ENCODE measurements around the gene AIF1L.

AIF1L gene

DNA sequence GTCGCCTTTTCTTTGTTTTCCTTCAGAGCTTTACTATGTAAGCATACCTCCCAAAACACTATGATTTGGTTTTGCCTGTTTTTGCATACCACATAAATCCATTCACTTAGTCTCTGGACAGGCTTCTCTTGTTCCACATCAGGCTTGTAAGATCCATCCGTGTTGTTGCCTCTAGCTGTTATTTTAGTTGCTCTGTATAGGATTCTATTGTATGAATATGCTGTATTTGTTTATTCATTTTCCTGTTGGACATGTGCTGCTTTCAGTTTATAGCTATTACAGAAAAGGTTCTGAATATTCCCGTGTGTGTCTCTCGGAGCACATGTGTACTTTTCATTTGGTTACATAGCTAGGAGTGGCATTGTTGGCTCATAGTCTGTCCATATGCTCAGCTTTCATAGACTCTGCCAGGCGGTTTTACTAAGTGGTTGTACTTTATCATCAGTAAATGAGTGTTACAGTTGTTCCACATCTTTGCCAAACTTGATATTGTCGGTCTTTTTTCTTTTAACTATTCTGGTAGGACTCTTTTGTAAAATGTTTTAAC, 70.9 kb downstream of the AIF1L start:
- no peak for DNase-seq (ENCODE audit: low spot score)

DNA sequence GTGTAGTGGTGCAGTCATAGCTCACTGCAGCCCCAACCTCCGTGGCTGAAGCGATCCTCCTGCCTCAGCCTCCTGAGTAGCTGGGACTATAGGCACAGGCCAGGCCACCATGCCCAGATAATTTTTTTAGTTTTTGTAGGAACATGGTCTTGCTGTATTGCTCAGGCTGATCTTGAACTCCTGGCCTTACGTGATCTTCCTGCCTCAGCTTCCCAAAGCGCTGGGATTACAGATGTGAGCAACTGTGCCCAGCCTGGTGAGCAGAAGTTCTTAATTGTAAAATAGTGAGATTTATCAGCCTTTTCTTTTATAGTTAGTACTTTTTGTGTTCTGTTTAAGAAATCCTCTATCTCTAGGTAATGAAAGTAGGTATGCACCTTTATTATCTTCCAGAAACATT, 71.6 kb downstream of the AIF1L start:
- no peak for DNase-seq (ENCODE audit: low spot score)

DNA sequence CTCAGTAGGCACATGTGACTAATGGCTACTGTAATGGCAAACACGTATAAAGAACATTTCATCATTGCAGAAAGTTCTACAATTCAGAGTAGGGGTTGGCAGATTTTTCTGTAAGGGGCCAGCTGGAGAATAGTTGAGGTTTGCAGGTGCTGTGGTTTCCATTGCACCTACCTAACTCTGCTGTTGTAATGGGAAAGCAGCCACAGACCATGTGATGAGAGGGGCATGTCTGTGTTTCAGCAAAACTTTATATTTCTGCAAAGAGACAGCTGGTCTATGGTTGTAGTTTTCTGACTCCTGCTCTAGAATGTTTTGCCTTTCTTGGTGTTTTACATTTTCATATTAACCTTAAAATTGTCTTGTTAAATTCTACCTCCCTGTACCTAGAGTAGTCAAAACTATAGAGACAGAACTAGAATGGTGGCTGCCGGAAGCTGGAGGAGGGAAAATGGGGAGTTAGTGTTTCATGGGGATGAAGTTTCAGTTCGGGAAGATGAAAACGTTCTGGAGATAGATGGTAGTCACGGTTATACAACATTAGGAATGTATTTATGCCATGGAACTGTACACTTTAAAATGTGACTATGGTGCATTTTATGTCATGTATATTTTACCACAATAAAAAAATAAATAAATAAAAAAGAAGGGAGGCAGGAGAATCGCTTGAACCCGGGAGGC, 73.4 kb downstream of the AIF1L start:
- no peak for DNase-seq (ENCODE audit: low spot score)

All from putamen (tissue), 1 donor.